NCI-H446 treated with DMSO at 0.1 percent for 48 hours (cell line): ENCODE results near the gene COL4A1.

Source experiments
- DNase-seq: peaks from one replicate; lab custom pipeline; 2025; lab: John Stamatoyannopoulos, UW

The COL4A1 gene

DNA sequence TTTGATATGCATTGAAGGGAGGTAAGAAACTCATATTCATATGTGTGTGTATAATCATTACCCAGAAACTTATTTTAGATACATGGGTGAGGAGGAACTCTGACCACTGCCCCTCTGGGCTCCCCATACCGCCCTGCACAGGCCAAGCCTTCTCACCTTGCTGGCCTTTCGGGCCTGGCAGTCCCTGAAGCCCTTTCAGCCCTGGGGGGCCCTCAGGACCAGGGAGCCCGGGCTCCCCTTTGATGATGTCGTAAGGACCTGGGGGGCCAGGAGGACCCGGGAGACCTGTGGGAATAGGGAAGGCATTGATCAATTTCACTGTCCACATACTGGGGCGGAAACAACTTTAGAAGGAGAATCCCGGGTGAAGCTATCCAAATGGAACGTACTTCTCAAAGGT is 142.3 kb downstream of the COL4A1 start:
- no peak for DNase-seq

DNA sequence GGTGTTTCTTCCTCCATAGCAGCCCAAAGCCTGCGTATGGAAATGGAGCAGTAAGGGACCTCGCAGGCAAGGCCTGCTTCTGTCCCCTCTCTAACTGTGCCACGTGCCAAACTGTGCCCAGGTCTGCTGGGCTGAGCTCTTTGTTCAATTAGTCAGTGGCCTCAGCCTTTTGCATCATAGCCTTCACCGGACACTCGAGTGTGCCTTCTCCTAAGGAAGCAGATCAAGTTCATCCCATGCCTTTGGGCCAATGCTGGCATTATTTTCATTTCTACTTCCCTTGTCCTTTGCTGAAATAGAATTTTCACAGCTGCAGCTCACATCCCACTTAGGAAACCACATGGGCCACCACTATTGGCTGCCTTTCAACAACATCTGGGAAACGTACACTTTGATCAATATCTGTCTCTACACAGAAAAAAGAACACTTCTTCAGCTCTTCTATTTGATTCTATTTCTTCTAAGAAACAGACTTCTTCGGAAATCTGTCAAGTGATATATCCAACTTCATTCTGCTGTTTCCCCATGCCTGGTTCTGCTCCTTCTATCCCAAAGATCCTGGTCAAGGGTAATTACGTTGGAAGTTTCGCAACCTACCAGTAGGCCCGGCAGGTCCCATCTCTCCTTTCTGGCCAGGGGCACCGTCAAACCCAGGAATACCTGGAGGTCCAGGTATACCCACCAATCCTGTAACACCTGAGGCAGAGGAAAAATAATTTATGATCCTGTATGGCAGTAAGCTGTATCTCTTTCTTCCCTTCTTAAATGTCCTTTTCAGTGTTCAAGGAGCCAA is 143.9 kb downstream of the COL4A1 start:
- DNase-seq, result no peak

DNA sequence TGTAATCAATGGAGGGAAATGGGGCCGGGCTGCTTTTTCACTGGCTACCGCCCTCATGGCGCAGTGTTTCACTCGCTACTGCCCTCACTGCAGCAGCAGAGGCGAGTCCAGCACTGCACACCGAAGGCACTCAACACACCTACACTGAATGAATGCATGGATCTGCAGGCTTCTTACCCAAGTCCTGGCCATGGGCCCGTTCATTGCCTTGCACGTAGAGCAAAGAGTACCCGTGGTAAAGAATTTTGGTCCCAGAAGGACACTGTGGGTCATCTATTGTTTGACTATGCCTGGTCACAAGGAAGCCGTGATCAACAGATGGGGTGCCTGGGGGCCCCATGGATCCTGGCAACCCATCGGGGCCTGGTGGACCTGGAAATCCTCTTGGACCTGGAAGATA is 144.9 kb downstream of the COL4A1 start:
- DNase-seq, result no peak

DNA sequence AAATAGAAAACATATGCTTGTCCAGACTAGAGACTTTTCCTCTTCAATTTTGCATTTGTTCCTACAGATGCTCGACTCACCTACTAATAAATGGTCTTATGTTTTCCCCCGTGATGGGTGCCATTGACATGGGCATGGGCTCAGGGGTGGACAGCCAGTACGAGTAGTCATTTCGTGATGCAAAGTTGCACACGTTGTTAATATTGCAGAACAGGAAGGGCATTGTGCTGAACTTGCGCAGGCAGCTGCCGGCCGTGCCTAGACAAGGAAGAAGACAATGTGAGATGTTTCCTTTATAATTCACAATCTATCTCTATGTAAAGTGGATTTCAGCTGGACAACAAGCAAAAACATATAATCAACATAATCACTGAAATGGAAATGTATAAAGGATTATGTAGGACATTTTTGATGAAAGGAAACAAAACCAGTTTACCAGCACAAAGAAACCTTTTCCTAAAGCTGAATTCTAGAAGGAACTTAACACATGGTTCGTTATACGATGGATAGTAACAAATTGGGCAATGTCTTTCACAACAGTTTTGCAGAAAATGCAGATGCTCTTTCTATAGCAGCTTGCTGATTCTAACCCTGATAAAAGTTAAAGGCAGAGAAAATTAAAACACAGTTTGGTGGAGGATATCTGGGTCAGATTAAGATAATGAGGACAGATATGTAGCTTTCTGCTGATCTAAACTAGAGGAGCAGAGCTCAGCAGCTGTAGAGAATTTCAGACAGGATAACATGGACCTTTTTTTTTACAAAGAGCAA is 145.7 kb downstream of the COL4A1 start:
- no peak for DNase-seq

DNA sequence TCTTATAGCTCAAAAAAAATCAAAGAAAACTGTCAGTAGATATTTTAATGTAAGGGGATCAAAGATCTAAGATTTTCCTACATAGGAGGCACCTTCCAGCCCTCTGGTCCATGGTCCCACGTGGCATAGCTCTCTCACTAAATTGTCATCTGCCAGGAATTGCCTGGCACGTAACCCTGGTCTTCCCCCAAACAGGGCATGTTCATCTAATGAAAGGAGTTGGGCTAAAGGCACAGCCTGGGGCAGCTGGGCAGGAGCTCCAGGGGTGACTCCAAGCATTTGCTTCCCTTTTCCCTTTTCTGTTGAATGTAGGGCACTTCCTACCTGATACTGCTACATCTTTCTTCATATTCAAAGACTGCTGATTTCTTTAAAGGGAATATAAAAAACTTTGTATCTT is 148.7 kb downstream of the COL4A1 start:
- DNase-seq, result no peak

DNA sequence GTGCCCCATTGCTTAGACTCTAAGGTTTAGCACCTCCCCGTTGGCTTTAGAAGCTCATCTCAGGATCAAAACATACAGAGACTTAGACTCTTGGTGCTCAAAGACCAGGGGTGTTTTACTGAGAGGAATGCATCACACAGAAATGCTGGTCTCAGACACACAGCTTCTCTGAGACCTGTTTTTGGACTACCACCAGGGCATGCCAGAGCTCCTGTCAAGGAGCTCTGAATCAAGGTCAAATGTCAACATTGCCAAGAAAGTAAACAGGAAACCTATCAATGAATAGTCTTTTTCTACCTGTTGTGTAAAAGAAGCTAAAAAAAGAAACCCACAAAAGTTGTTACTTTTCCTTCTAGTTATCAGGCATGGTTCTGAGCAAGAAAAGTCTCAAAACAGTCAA is 149.2 kb downstream of the COL4A1 start:
- no peak for DNase-seq

DNA sequence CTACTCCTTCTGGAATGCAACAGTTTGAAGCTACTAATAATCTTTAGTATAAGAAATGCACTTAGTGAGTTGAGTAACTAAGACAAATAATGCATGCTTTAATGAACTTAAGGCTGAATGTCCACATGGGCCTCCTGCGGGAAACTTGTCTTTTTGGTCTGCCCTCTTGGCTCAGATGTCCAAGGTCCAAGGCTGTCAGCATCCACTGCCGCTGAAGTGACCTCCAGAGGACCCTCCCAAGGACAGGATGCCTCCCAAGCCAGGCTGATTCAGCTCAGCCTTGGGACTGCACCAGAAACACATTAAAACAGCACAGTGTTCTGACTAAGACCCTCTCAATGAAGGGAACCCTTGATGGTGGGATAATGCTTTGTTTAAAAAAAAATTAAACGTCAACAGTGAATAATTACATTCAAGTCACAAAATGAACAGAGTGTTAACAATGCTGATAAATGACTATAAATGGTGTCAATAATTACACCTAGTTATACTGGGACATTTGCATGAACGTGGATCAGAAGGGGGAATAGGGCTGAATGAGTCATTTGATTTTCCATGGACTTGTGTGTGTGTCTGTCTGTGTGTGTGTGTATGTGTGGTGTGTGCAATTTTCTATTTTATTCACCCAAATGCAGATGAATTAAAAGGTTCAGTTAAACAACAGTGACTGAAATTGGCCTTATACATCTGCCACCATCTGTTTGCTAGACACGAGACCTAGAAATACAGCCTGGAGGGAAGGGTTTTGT is 150.5 kb downstream of the COL4A1 start:
- no peak for DNase-seq

DNA sequence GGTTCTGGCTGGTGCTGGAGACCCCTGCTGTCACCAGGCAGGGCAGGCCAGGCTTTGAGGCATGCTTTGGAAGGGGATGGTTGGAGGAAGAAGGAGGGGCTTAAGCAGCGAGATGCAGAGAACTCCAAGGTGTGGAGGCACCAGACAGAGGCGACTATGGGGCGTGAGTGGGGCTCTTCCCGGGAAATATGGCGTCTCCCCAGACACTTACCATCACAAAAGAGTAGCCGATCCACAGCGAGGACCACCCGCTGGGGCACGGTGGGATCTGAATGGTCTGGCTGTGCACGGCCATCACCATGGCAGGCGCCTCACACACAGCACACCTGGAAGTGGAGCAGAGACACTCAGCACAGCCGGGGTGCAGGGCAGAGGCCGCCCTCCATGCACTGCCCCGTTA is 151.9 kb downstream of the COL4A1 start:
- no peak for DNase-seq

DNA sequence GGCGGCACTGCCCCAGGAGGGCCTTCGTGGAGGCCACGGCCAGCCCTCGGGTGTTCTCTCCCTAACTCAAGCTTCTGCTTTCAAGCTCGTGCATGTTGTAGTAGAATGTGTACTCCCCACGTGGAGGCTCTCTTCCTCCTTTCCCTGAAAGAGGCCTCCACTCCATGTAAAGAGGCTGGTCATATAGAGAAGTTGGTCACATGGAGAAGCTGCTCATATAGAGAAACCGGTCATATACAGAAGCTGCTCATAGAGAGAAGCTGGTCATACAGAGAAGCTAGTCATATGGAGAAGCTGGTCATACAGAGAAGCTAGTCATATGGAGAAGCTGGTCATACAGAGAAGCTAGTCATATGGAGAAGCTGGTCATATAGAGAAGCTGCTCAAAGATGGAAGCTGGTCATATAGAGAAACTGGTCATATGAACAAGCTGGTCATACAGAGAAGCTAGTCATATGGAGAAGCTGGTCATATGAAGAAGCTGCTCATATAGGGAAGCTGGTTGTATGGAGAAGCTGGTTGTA is 152.5 kb downstream of the COL4A1 start:
- no peak for DNase-seq

DNA sequence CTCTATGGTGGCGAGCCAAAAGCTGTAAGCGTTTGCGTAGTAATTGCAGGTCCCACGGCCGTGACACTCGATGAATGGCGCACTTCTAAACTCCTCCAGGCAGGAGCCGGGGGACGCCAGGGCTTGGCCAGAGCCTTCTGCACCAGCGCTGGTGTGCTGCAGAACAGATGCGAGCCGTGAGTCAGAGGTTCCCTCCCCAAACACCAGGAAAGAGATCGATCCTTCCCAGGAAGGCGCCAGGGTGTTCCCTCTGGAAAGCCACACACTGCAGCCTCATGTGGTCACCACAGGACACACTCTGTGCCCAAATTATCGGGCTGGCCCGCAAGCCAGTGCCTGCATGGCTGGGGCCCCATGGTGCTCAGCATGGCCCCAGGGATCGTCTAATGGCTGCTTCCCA is 154.6 kb downstream of the COL4A1 start:
- no peak for DNase-seq

DNA sequence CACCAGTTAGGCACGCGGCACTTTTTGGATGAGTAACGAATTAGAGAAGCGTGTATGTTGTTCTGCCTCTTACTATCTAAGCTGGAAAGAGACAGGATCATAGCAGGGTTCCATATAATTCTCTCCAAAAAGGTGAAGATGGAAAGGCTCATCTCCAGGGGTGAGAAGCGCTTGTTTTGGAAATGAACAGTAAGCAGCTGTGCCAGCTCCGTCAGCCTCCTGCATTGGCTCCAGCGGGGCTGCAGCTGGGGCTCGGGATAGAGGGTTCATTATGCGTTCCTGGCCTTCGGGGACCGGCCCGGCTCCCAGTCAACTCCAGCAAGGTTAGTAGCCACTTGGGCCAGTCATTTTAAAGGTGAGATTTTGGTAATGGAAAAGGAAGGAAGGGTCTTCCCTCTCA is 155.5 kb downstream of the COL4A1 start:
- DNase-seq, result no peak

DNA sequence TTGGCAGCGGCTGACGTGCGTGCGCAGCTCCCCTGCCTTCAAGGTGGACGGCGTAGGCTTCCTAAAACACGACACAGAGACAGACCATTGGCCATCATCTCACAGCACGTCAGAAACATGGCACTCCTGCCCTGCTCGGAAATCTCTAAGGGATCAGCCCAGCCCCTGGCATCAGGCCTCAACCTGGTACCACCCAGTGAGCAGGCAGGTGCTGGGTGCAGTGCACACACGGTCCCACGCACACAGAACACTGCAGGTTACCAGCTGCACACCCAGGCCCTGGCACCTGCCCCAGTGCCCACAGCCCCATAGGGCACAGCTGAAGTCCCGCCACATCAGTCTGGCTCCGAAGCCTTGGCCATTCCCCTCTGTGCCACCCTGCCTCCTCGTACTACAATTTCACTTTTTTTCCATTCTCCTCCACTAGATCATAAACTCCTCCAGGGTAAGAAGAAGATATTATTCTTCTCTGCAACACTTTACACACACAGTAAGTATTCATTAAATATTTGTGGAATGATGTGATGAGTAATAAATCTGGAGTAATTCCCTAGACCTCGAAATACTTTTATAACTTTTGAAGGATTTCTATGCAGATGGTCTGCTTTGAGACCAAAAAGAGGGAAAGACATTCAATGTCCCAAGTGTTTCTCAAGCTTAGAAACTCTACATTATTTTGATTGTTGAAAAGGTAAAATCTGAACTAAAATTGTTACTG is 156.4 kb downstream of the COL4A1 start:
- DNase-seq, result no peak

DNA sequence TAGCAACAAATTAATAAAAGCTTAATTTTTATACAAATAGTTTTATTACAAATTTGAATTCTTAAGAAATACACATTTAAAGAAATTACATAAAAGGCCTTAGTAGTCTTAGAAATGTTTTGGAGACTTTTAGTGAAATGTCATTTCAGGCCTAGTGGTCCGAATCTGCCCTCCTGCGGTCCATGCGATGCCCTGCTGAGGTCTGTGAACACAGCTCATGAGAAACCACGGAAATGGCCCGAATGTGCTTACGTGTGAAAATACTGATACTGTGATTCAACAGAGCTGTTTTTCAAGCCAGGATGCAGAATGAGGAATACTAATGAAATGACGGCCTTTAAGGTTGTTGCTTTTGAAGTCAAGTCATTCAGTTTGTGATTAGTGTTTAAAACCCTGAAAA is 157.9 kb downstream of the COL4A1 start:
- DNase-seq, result no peak

DNA sequence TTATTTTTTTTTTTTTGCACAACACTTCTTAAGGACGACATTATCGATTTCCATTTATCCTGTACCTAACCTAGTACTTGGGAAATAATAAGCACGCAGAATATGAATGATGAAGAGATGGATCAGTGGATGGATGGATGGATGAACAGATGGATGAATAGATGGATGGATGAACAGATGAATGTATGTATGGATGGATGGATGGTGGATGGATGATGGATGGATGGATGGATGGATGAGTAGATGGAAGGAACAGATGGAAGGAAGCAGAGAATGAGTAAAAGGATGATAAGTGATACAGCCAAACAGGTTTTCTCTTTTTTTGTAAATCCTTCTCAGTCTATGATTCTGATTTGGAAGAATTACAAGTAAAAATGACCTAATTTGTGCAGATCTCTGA is 166.9 kb downstream of the COL4A1 start:
- DNase-seq, result no peak

DNA sequence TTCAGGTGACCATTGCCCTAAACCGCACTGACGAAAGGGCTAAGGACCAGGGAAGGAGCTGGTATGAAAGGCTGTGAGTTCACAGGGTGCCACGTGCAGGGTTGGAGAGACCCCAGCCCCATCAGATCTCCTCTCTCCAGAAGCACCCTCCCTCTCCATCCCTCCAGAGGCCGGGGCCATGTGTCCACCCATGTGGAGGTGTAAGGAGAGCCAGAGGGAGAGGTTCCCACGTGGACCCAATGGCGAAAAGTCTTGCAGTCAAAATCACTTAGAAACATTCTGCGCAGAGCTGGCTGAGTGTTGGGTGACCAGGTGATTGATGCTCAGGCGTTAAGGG is 168.3 kb downstream of the COL4A1 start:
- no peak for DNase-seq

DNA sequence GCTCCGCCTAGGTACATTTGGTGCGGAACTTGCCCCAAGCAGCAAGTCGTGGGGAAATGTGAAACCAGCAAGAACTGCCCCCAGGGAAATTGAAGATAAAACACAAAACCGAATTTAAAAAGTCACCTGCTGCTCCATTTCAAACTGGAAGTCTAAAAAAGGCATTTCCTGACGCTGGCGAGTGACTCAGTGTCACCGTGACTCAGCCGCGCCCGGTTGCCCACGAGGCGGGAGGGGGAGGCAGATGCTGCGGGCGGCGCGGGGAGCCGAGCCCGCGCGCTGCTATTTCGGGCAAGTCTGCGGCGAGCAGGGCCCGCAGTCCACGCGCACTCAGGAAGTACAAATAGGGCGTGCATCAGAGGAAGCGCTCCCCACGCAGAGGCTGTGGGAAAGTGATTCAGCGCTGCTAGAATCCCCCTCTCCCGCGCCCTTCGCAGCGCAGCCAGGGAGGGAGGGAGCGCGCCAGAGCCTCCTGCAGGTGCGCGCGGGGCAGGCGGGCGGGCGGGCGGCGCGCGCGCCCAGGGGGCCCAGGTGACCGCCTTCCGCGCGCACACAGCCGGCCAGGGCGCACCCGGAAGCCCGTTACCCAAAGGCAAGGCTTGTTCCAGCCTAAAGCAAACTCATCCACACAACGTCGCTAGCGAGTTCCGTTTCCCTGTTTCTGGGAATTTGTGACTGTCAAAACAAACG is 168.8 kb downstream of the COL4A1 start:
- DNase-seq, result no peak

DNA sequence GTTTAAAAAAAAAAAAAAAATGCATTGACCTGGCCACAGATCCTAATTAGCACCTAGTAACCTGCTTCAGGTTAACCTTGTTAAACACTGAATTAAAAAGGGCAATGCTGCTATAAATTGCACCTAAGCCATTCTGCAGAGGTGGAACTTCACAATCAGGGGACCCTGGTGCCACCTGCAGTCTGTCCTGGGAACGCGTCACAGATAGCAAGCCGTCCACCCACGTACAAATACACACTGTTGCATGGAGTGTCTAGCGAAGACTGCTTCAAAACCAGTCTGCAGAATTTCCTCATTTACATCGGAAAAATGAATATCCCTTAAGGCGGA is 169.3 kb downstream of the COL4A1 start:
- DNase-seq, result no peak

DNA sequence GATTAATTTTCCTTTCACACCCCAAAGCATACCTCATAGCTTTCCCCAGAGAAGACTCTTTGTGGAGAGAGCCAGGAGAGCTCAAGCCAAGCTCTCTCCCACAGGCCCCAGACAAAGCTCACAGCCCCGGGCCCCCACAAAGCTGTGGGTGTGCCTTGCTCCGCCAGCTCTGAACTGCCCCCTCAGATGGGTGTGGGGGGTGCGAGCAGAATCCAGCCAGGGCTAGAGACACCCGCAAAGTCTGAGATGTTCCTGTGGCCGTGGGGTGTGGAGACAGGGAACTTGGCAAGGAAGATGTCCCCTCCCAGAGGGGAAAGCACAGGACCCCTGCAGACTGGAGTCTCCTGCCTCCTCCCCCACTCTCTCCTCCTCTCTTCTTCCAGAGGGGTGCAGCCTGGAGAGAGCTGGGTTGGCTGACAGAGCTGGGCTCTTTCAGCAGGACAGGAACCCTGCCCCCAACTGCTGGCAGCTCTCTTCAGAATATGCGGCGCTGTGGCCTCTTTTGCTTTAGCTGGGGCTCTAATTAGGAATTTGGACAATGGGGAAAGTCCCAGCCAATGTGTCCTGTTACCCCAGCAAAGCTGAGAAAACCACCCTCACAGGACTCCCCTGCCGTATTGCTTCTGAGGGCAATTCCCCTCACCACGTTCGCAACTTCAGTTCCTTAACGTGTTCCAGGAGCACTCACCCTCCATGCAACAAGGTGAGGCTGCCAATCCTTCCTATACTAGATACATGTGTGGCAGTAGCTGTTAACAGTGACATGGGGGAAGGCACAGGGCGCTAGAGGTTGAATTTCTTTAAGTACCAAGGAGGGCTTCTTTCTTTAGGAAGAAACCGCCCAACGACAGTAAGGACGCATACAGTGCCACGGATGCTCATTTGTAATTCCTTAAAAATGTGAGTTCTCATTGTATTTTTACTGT is 170.0 kb downstream of the COL4A1 start:
- no peak for DNase-seq

DNA sequence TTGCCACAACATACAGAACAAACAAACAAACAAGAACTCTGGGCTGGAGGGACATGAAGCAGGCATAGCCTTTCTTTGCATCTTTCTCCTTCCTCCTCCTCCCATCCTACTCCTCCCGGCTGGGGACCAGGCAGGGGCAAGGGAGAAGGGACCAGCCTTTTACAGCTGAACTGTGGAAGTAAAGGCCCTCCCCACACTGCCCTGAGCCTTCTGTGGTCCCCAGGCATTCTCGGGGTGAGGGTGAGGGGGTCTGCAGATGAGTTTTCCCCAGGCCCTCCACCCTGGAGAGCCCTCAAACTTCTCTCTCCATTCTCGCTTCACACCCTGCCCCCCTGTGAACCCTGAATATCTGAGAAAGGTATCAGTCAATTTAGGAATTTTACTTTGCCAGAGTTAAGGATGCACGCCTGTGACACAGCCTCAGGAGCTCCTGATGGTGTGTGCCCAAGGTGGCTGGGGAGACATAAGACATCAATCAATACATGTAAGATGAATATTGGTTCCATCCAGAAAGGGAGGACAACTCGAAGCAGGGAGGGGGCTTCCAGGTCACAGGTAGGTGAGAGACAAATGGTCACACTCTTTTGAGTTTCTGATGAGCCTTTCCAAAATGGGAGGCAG is 170.9 kb downstream of the COL4A1 start:
- no peak for DNase-seq

DNA sequence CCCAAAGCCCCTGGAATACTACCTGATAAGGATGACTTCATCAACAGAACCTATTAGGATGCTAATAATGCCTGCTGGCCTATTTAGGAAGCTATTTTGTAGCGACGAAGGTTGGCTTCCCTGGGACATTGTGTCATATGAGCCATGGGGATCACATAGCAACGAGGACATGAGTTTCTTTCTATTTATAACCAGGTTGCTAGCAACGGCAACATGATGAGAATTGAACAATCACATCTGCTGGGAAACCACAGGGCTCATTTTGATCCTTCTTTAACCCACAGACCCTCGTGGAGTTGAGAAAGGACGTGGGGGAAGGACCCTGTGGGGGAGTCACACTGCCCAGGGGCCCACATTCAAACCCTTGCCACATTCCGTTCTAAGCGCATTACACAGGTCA is 172.2 kb downstream of the COL4A1 start:
- no peak for DNase-seq
